ENCODE measurements around the gene MARVELD1.

- TF ChIP-seq POLR2AphosphoS5 (IDR thresholded peaks at IDR 0.05; ENCODE audit: low read depth, low read length) (no peak), TAF1 (IDR thresholded peaks at IDR 0.05; ENCODE audit: borderline replicate concordance, low read depth, low read length) (no peak)
Measured at GRCh38 chr10:97762056-97762455, 48.5 kb downstream of the MARVELD1 start.

All from GM12892 (cell line).